MM.1S (cell line): ENCODE data around the gene ST6GALNAC2.

Source experiments
- DNase-seq: peaks from one replicate; pipeline ENCODE4 v3.0.0-alpha.2; 2015
- H2AFZ ChIP-seq: fragments of 300-600 bp; sonication (generic); 2 replicates; pipeline ENCODE4 v1.6.0; 2016; ENCODE audit warnings: antibody characterized with exemption, low read length
- H3F3A ChIP-seq: fragments of 300-600 bp; sonication (generic); 2 replicates; pipeline ENCODE4 v1.6.1; 2016; ENCODE audit warnings: mild to moderate bottlenecking, antibody characterized with exemption, low read length, moderate library complexity, mixed read lengths; ENCODE audit not compliant: insufficient read depth
- H3K27ac ChIP-seq: fragments of 300-600 bp; sonication (generic); 2 replicates; pipeline ENCODE4 v1.5.1; 2016; ENCODE audit warnings: mild to moderate bottlenecking, low read length
- H3K27me3 ChIP-seq: fragments of 300-600 bp; sonication (generic); replicated peaks from 2 replicates; pipeline ENCODE4 v1.6.0; 2016; ENCODE audit warnings: low read length; ENCODE audit not compliant: insufficient read depth
- H3K36me3 ChIP-seq: fragments of 300-600 bp; sonication (generic); replicated peaks from 2 replicates; pipeline ENCODE4 v1.6.1; 2016; ENCODE audit warnings: mild to moderate bottlenecking, low read length, mixed read lengths; ENCODE audit not compliant: insufficient read depth
- H3K4me1 ChIP-seq: fragments of 300-600 bp; sonication (generic); 2 replicates; pipeline ENCODE4 v1.6.1; 2016; ENCODE audit warnings: low read length, mixed read lengths
- H3K4me2 ChIP-seq: fragments of 300-600 bp; sonication (generic); 2 replicates; pipeline ENCODE4 v1.6.0; 2016; ENCODE audit warnings: low read depth, low read length
- H3K4me3 ChIP-seq: fragments of 300-600 bp; sonication (generic); 2 replicates; pipeline ENCODE4 v1.5.1; 2016; ENCODE audit warnings: low read length, mixed read lengths
- H3K79me2 ChIP-seq: fragments of 300-600 bp; sonication (generic); 2 replicates; pipeline ENCODE4 v1.6.1; 2016; ENCODE audit warnings: mixed run types, low read length, mixed read lengths
- H3K9ac ChIP-seq: fragments of 300-600 bp; sonication (generic); 2 replicates; pipeline ENCODE4 v1.6.1; 2016; ENCODE audit warnings: low read length, mixed read lengths
- H3K9me2 ChIP-seq: fragments of 300-600 bp; sonication (generic); replicated peaks from 2 replicates; pipeline ENCODE4 v1.6.1; 2016; ENCODE audit warnings: mild to moderate bottlenecking, low read length, mixed read lengths; ENCODE audit not compliant: insufficient read depth
- H3K9me3 ChIP-seq: fragments of 300-600 bp; sonication (generic); replicated peaks from 2 replicates; pipeline ENCODE4 v1.6.1; 2016; ENCODE audit warnings: mild to moderate bottlenecking, low read length, mixed read lengths; ENCODE audit not compliant: insufficient read depth
- H4K20me1 ChIP-seq: fragments of 300-600 bp; sonication (generic); 2 replicates; pipeline ENCODE4 v1.6.1; 2016; ENCODE audit warnings: mild to moderate bottlenecking, low read length, moderate library complexity, mixed read lengths; ENCODE audit not compliant: insufficient read depth
- EZH2 ChIP-seq: fragments of 300-600 bp; sonication (generic); optimal IDR thresholded peaks from 2 replicates; pipeline ENCODE3; 2017; ENCODE audit warnings: low read depth, mild to moderate bottlenecking, antibody characterized with exemption, low read length, mixed read lengths
- EZH2phosphoT487 ChIP-seq: fragments of 300-600 bp; sonication (generic); IDR thresholded peaks from 2 replicates; pipeline ENCODE4 v1.6.1; 2018; ENCODE audit warnings: antibody characterized with exemption, low read length
- TF ChIP-seq, protein P1 (sequence below): fragments of 300-600 bp; sonication (generic); IDR thresholded peaks from 2 replicates; pipeline ENCODE4 v1.5.1; 2016; ENCODE audit warnings: antibody characterized with exemption, low read length, mixed read lengths

ST6GALNAC2 gene

DNA sequence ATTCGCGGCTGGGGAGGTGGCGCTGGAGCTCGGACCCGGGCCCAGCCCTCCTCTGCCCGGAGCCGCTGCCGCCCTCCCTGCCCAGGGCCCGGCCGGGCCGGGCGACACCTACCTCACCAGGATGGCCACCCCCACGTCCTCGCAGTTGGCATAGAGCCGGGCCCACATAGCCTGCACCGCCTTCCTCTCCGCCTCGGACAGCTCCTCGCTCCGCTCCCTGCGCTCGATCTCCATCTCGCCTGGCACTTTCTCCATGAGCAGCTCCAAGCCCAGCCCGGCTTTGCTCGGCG, 48.4 kb downstream of the ST6GALNAC2 start:
- H3K36me3 ChIP-seq: no peaks in the 10 kb centered on the region
- H3K27me3 ChIP-seq: peaks cover 77% of the 10 kb centered on the region
- no peaks in the 10 kb centered on the region for H4K20me1 ChIP-seq
- no peaks in the 10 kb centered on the region for H3K9me3 ChIP-seq
- no peak overlapping the region for H2AFZ ChIP-seq
- TF ChIP-seq, protein P1, sequence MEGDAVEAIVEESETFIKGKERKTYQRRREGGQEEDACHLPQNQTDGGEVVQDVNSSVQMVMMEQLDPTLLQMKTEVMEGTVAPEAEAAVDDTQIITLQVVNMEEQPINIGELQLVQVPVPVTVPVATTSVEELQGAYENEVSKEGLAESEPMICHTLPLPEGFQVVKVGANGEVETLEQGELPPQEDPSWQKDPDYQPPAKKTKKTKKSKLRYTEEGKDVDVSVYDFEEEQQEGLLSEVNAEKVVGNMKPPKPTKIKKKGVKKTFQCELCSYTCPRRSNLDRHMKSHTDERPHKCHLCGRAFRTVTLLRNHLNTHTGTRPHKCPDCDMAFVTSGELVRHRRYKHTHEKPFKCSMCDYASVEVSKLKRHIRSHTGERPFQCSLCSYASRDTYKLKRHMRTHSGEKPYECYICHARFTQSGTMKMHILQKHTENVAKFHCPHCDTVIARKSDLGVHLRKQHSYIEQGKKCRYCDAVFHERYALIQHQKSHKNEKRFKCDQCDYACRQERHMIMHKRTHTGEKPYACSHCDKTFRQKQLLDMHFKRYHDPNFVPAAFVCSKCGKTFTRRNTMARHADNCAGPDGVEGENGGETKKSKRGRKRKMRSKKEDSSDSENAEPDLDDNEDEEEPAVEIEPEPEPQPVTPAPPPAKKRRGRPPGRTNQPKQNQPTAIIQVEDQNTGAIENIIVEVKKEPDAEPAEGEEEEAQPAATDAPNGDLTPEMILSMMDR: no peak
- TF ChIP-seq EZH2phosphoT487 (no peak), EZH2 (no peak)
- H3K4me2 ChIP-seq: no peak overlapping the region
- no peak overlapping the region for H3K9ac ChIP-seq
- DNase-seq: no peak
- H3K4me1 ChIP-seq: no peaks in the 10 kb centered on the region
- H3F3A ChIP-seq: no peaks in the 10 kb centered on the region
- H3K4me3 ChIP-seq: no peak overlapping the region
- H3K9me2 ChIP-seq: no peaks in the 10 kb centered on the region
- H3K27ac ChIP-seq: no peak overlapping the region
- no peaks in the 10 kb centered on the region for H3K79me2 ChIP-seq

DNA sequence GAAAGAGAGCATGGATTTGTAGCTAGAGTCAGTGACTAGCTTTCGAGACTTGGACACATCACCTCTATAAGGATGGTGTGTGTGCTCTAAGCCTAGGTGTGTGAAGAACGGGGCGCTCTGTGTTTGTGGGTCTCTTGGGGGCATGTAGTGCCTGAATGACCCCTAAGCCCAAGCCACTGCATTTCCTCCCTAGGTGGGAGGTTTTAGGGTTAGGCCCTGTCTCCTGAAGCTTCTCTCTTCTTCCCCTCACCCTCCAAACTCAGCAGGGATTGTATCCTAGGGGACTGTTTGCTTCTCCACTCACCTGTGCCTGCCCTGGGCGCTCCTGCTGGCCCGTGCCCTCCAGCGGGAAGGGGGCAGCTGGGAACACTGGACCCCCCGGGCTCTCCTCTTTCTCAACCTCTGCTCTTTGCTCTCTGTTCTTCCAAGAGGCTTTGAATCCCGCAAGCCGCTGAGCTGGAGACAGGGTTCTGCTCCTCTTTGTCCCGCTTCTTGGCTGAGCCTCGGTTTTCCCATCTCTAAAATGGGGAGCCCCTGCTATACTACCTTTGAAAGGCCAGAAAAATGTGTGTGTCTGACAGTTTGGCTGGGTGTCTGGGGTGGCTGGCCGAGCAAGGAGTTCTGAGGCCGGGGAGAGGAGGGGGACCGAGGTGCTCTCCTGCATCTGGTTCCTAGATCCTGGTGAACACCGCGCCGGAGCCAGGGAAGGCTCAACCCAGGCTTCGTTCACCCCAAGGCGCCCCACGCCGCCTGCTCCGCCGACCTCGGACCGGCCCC, 49.0 kb downstream of the ST6GALNAC2 start:
- Histone ChIP-seq H3K4me2 (no peak overlapping the region), H3K9me2 (no peaks in the 10 kb centered on the region), H3K36me3 (no peaks in the 10 kb centered on the region), H3K27me3 (peaks cover 77% of the 10 kb centered on the region), H3K27ac (no peak overlapping the region), H3K4me1 (no peaks in the 10 kb centered on the region), H2AFZ (no peak overlapping the region), H3K9ac (no peak overlapping the region), H3F3A (no peaks in the 10 kb centered on the region), H3K79me2 (no peaks in the 10 kb centered on the region), H3K9me3 (no peaks in the 10 kb centered on the region), H3K4me3 (no peak overlapping the region), H4K20me1 (no peaks in the 10 kb centered on the region)
- DNase-seq: no peak
- TF ChIP-seq, protein P1: no peak
- TF ChIP-seq EZH2phosphoT487: no peak
- no peak for TF ChIP-seq EZH2

DNA sequence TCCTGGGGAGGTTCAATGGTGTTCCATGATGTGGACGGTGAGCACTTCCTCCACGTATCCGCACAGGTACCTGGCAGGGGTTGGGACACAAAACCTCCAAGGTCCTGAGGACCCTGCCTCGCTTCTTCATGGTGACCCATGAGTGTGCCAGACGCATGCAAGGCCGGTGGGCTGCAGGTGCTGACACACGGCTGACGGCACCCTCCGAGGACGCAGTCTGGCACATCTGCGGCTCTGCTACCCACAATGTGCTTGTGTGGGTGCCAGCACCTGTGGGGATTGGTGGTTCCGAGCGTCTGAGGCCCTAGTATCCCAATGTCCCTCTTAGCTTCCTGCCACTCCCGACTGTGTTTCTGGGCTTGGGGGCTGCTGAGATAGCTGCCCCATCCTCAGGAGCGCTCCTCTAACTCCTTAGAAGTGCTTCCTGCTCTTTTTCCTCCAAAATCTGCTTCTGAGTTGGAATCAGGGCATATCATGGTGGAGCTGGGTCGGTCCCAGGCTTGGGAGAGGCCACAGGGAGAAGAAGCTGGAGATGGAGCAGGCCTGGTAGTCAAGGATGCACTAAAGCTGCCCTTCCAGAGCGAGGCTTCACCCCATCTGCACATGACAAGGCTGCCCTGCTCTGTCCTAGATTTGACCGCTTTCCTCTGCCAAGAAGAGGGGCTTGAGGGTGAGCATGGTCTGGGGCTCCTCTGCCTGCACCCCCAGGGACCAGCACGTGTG, 49.7 kb downstream of the ST6GALNAC2 start:
- no peak overlapping the region for H3K9ac ChIP-seq
- H3K4me2 ChIP-seq: no peak overlapping the region
- TF ChIP-seq, protein P1: no peak
- no peak for TF ChIP-seq EZH2phosphoT487
- TF ChIP-seq EZH2: no peak
- no peaks in the 10 kb centered on the region for H3K9me3 ChIP-seq
- H2AFZ ChIP-seq: no peak overlapping the region
- H3K9me2 ChIP-seq: no peaks in the 10 kb centered on the region
- no peak overlapping the region for H3K27ac ChIP-seq
- no peaks in the 10 kb centered on the region for H3K79me2 ChIP-seq
- H3K4me1 ChIP-seq: no peaks in the 10 kb centered on the region
- no peaks in the 10 kb centered on the region for H3K36me3 ChIP-seq
- H3K4me3 ChIP-seq: no peak overlapping the region
- DNase-seq: no peak
- H3F3A ChIP-seq: no peaks in the 10 kb centered on the region
- peaks cover 81% of the 10 kb centered on the region for H3K27me3 ChIP-seq
- no peaks in the 10 kb centered on the region for H4K20me1 ChIP-seq
